Smooth muscle cell (in vitro differentiated cells): ENCODE data around the gene SLC12A5. TPM values are rescaled to one million over a fixed set of nuclear protein-coding genes. Genes with fewer than 3 reads are reported as not detected.

ENCODE experiments used
- DNase-seq: peaks from one replicate; lab custom pipeline; 2025; ENCODE audit not compliant: unreplicated experiment; lab: John Stamatoyannopoulos, UW
- H2AFZ ChIP-seq: fragments of 200-600 bp; sonication (generic); 2 replicates; pipeline ENCODE4 v1.6.0; 2016; ENCODE audit warnings: antibody characterized with exemption, low read depth, mild to moderate bottlenecking
- H3F3A ChIP-seq: fragments of 200-600 bp; sonication (generic); 2 replicates; pipeline ENCODE4 v1.6.0; 2017; ENCODE audit warnings: antibody characterized with exemption, low read depth
- H3K27ac ChIP-seq: fragments of 200-600 bp; sonication (generic); 2 replicates; pipeline ENCODE4 v1.5.1; 2016; ENCODE audit warnings: low read depth, mild to moderate bottlenecking
- H3K27me3 ChIP-seq: fragments of 200-600 bp; sonication (generic); 2 replicates; pipeline ENCODE4 v1.6.1; 2016; ENCODE audit warnings: low read depth, mild to moderate bottlenecking
- H3K36me3 ChIP-seq: fragments of 200-600 bp; sonication (generic); 2 replicates; pipeline ENCODE4 v1.5.1; 2016; ENCODE audit warnings: low read depth
- H3K4me1 ChIP-seq: fragments of 200-600 bp; sonication (generic); 2 replicates; pipeline ENCODE4 v1.5.1; 2016; ENCODE audit warnings: low read depth
- H3K4me2 ChIP-seq: fragments of 200-600 bp; sonication (generic); 2 replicates; pipeline ENCODE4 v1.6.0; 2016; ENCODE audit warnings: mild to moderate bottlenecking
- H3K4me3 ChIP-seq: fragments of 200-600 bp; sonication (generic); 2 replicates; pipeline ENCODE4 v1.5.1; 2016; ENCODE audit warnings: mild to moderate bottlenecking
- H3K79me2 ChIP-seq: fragments of 200-600 bp; sonication (generic); 2 replicates; pipeline ENCODE4 v1.6.0; 2016; ENCODE audit warnings: low read depth, mild to moderate bottlenecking
- H3K9ac ChIP-seq: fragments of 200-600 bp; sonication (generic); 2 replicates; pipeline ENCODE4 v1.6.0; 2016; ENCODE audit warnings: low read depth
- H3K9me3 ChIP-seq: fragments of 200-600 bp; sonication (generic); replicated peaks from 2 replicates; pipeline ENCODE4 v1.5.1; 2016; ENCODE audit warnings: low read depth
- H4K20me1 ChIP-seq: fragments of 200-600 bp; sonication (generic); 2 replicates; pipeline ENCODE4 v1.6.0; 2016; ENCODE audit warnings: low read depth
- WGBS: methylation state at CpG from one replicate; pipeline ENCODE4 v1.1.7; 2016; ENCODE audit warnings: low lambda C conversion rate; 5-methylcytosine and 5-hydroxymethylcytosine counted together
- polyA plus RNA-seq: library from polyadenylated mRNA; unstranded; fragments of >200 nt; fragmentation: Nextera tagmentation; extraction: Ambion mirVana; gene quantifications from 2 replicates; pipeline ENCODE4 v1.2.1, GENCODE V29; 2016
- total RNA-seq: library from RNA; depleted of rRNA; stranded (reverse); fragments of >200 nt; gene quantifications from 2 replicates; pipeline ENCODE4 v1.2.3, GENCODE V29; 2014
- TF ChIP-seq, protein P1 (sequence below): fragments of 200-600 bp; sonication (generic); IDR thresholded peaks from 2 replicates; pipeline ENCODE4 v1.5.1; 2017; ENCODE audit warnings: borderline replicate concordance, mild to moderate bottlenecking, antibody characterized with exemption; ENCODE audit not compliant: insufficient read depth, poor library complexity, severe bottlenecking

SLC12A5 gene
- total and polyA plus RNA-seq, 2 experiments from 2014 or later: 0.40 to 1.3 TPM

- Histone ChIP-seq H3K36me3 (peaks cover 28% of the 10 kb centered on the region), H3K9ac (no peak overlapping the region), H3K27me3 (no peaks in the 10 kb centered on the region), H3K9me3 (no peaks in the 10 kb centered on the region), H3K27ac (no peak overlapping the region), H3K4me2 (no peak overlapping the region), H3K4me3 (no peak overlapping the region), H3K4me1 (no peaks in the 10 kb centered on the region), H3K79me2 (no peaks in the 10 kb centered on the region), H3F3A (no peaks in the 10 kb centered on the region), H4K20me1 (peaks cover 97% of the 10 kb centered on the region), H2AFZ (no peak overlapping the region)
- TF ChIP-seq, protein P1, sequence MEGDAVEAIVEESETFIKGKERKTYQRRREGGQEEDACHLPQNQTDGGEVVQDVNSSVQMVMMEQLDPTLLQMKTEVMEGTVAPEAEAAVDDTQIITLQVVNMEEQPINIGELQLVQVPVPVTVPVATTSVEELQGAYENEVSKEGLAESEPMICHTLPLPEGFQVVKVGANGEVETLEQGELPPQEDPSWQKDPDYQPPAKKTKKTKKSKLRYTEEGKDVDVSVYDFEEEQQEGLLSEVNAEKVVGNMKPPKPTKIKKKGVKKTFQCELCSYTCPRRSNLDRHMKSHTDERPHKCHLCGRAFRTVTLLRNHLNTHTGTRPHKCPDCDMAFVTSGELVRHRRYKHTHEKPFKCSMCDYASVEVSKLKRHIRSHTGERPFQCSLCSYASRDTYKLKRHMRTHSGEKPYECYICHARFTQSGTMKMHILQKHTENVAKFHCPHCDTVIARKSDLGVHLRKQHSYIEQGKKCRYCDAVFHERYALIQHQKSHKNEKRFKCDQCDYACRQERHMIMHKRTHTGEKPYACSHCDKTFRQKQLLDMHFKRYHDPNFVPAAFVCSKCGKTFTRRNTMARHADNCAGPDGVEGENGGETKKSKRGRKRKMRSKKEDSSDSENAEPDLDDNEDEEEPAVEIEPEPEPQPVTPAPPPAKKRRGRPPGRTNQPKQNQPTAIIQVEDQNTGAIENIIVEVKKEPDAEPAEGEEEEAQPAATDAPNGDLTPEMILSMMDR: no peak
- WGBS: 96% methylated on average over 3 of the region's 3 CpGs
- no peak for DNase-seq
Observed at GRCh38 chr20:46065691-46066090, 36.7 kb downstream of the SLC12A5 start.

- peaks cover 17% of the 10 kb centered on the region for H3K4me1 ChIP-seq
- peaks cover 17% of the 10 kb centered on the region for H3K36me3 ChIP-seq
- 93% methylated on average over 20 of the region's 20 CpGs for WGBS
- H2AFZ ChIP-seq: no peak overlapping the region
- H3K27me3 ChIP-seq: no peaks in the 10 kb centered on the region
- no peaks in the 10 kb centered on the region for H3K9me3 ChIP-seq
- no peak for DNase-seq
- H3K79me2 ChIP-seq: no peaks in the 10 kb centered on the region
- peak overlapping the region; percentile 13 for H3K4me2 ChIP-seq
- TF ChIP-seq, protein P1: no peak
- peaks cover 97% of the 10 kb centered on the region for H4K20me1 ChIP-seq
- H3F3A ChIP-seq: no peaks in the 10 kb centered on the region
- no peak overlapping the region for H3K27ac ChIP-seq
- no peak overlapping the region for H3K9ac ChIP-seq
- H3K4me3 ChIP-seq: no peak overlapping the region
Observed at GRCh38 chr20:46070215-46070900, 41.3 kb downstream of the SLC12A5 start.

DNA sequence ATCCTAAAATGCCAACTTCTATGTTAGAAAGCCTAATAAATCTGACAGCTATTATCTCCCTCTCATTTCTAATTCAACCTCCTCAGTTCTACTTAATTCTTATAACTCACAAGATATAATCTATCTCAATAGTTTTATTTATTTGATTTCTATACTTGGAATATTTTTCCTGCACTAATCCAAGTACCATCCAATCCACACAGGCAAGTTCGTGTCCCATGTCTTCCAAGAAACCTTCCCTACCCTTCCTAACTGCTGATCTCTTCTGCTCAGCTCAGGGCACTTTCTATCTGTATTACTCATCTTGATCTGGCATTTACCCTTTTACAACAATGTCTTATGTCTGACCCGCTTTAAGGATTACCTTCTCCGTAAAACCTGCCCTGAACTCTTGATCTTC, 42.6 kb downstream of the SLC12A5 start:
- H3K79me2 ChIP-seq: no peaks in the 10 kb centered on the region
- H3K9me3 ChIP-seq: no peaks in the 10 kb centered on the region
- H3K4me2 ChIP-seq: no peak overlapping the region
- TF ChIP-seq, protein P1: no peak
- no peak for DNase-seq
- no peak overlapping the region for H3K4me3 ChIP-seq
- no peak overlapping the region for H3K9ac ChIP-seq
- no peak overlapping the region for H2AFZ ChIP-seq
- peaks cover 17% of the 10 kb centered on the region for H3K4me1 ChIP-seq
- no peak overlapping the region for H3K27ac ChIP-seq
- H3F3A ChIP-seq: no peaks in the 10 kb centered on the region
- H4K20me1 ChIP-seq: peaks cover 97% of the 10 kb centered on the region
- 51% methylated on average over 3 of the region's 3 CpGs for WGBS
- peaks cover 17% of the 10 kb centered on the region for H3K36me3 ChIP-seq
- H3K27me3 ChIP-seq: no peaks in the 10 kb centered on the region

- Histone ChIP-seq H4K20me1 (peaks cover 99% of the 10 kb centered on the region), H3K9me3 (no peaks in the 10 kb centered on the region), H3K36me3 (peaks cover 4% of the 10 kb centered on the region), H3K4me1 (peaks cover 17% of the 10 kb centered on the region), H2AFZ (no peak overlapping the region), H3K4me3 (no peak overlapping the region), H3K79me2 (peaks cover 12% of the 10 kb centered on the region), H3K27ac (no peak overlapping the region), H3K4me2 (no peak overlapping the region), H3K9ac (no peak overlapping the region), H3K27me3 (no peaks in the 10 kb centered on the region), H3F3A (no peaks in the 10 kb centered on the region)
- 92% methylated on average over 4 of the region's 4 CpGs for WGBS
- TF ChIP-seq, protein P1: no peak
- no peak for DNase-seq
Observed at GRCh38 chr20:46073024-46073423, 44.0 kb downstream of the SLC12A5 start.
